Tibial artery (tissue), 4 donors: ENCODE results near the gene SIL1.
"Not testable (repeated sequence)": the region's sequence is repeated elsewhere in the genome, so short reads cannot be mapped to it uniquely, and the experiment has no call there.

Source experiments
- DNase-seq, 2 donors: peaks; one replicate each; pipeline ENCODE4 v3.0.0-alpha.2; 2019
- H3K27ac ChIP-seq, 2 donors: fragments of 200-600 bp; sonication (generic) in 1 of 2; 1 replicate in 1 of 2; 2 replicates in 1 of 2; pipeline ENCODE4 v1.5.1; 2018 to 2019; ENCODE audit warnings: mild to moderate bottlenecking in 1 of 2
- H3K27me3 ChIP-seq, 2 donors: fragments of 200-600 bp; sonication (generic) in 1 of 2; one replicate each; pipeline versions ENCODE4 v1.5.1 to v1.6.0; 2016 to 2019
- H3K36me3 ChIP-seq, 3 donors: fragments of 200-600 bp; sonication (generic) in 2 of 3; one replicate each; pipeline ENCODE4 v1.5.1; 2016 to 2019; ENCODE audit warnings: mild to moderate bottlenecking in 2 of 3
- H3K4me1 ChIP-seq, 4 donors: fragments of 200-600 bp; sonication (generic) in 2 of 4; 1 replicate in 3 of 4; 2 replicates in 1 of 4; pipeline ENCODE4 v1.5.1; 2016 to 2019
- H3K4me3 ChIP-seq, 2 donors: fragments of 200-600 bp; sonication (generic) in 1 of 2; 1 replicate in 1 of 2; 2 replicates in 1 of 2; pipeline ENCODE4 v1.5.1; 2018 to 2019; ENCODE audit warnings: mild to moderate bottlenecking in 2 of 2
- H3K9me3 ChIP-seq, 3 donors: fragments of 200-600 bp; sonication (generic) in 1 of 3; one replicate each; pipeline ENCODE4 v1.5.1; 2016 to 2019
- intact Hi-C: fragments of 100-400 bp; cut with DNase I; formaldehyde crosslinking; loops from one replicate; pipeline ENCODE4 v1.15.0; 2023; ENCODE audit warnings: low total_unique reads
- TF ChIP-seq, protein P1 (sequence below), 2 experiments: fragments of 200-600 bp in 1 of 2; fragments of 450-650 bp in 1 of 2; IDR thresholded peaks; one replicate each; pipeline ENCODE4 v1.5.1; 2017 to 2019; ENCODE audit warnings: antibody characterized with exemption in 2 of 2, mild to moderate bottlenecking in 1 of 2, moderate library complexity in 1 of 2

Gene SIL1

DNA sequence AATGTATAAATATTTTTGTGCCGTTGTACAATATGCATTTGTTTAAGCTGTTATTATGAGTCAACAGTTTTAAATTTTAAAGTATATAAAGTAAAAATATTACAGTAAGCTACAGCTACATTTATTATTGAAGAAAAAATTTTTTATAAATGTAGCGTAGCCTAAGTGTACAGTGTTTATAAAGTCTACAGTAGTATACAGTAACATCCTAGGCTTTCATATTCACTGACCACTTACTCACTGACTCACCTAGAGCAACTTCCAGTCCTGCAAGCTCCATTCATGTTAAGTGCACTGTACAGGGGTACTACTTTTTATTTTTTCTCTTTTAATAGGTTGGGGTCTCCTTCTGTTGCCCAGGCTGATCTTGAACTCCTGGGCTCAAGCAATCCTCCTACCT, 30.6 kb downstream of the SIL1 start:
- Histone ChIP-seq H3K27ac (no peak overlapping the region), H3K4me1 (peaks cover 0 to 6% (median 0%) of the 10 kb centered on the region in 4 donors), H3K9me3 (no peaks in the 10 kb centered on the region), H3K4me3 (no peak overlapping the region), H3K27me3 (no peaks in the 10 kb centered on the region), H3K36me3 (no peaks in the 10 kb centered on the region)
- no peak for DNase-seq
- intact Hi-C loops, result no loop called here
- TF ChIP-seq, protein P1, sequence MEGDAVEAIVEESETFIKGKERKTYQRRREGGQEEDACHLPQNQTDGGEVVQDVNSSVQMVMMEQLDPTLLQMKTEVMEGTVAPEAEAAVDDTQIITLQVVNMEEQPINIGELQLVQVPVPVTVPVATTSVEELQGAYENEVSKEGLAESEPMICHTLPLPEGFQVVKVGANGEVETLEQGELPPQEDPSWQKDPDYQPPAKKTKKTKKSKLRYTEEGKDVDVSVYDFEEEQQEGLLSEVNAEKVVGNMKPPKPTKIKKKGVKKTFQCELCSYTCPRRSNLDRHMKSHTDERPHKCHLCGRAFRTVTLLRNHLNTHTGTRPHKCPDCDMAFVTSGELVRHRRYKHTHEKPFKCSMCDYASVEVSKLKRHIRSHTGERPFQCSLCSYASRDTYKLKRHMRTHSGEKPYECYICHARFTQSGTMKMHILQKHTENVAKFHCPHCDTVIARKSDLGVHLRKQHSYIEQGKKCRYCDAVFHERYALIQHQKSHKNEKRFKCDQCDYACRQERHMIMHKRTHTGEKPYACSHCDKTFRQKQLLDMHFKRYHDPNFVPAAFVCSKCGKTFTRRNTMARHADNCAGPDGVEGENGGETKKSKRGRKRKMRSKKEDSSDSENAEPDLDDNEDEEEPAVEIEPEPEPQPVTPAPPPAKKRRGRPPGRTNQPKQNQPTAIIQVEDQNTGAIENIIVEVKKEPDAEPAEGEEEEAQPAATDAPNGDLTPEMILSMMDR (IDR thresholded peaks at IDR 0.05), result no peak

DNA sequence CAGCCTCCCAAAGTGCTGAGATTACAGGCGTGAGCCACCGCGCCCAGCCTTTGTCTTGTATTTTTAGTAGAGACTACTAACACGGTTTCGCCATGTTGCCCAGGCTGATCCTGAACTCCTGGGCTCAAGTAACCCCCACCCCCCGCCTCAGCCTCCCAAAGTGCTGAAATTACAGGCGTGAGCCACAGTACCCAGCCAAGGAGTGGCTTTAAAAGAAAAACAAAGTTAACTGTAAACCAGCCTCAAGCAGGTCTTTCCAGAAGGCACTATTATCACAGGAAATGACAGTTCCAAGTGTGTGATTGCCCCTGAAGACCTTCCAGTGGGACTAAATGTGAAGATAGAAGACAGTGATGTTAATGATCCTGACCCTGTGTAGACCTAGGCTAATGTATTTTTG, 31.1 kb downstream of the SIL1 start:
- TF ChIP-seq, protein P1 (IDR thresholded peaks at IDR 0.05), result no peak
- H3K36me3 ChIP-seq, result no peaks in the 10 kb centered on the region

DNA sequence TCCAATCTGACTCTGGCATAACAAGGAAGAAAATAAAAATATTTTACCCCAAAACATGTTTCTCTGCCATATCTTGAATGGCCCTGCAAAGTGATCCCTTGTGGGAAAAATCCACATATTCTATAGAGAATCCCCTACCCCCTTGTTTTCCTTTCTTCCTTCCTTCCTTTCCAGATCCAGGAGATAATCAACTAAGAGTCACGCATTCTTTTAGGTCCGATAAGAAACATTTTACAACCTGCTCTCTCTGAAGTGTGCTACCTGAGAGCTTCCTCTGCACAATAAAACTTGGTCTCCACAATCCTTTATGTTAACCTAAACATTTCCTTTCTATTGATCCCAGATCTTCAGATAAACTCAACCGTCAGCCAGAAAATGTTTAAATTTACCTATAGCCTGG, 33.3 kb downstream of the SIL1 start:
- H3K4me1 ChIP-seq, intact Hi-C loops, H3K9me3 ChIP-seq, H3K36me3 ChIP-seq, H3K27me3 ChIP-seq, DNase-seq, H3K27ac ChIP-seq, H3K4me3 ChIP-seq: not testable (repeated sequence)

More for the DNA sequence above, 31.1 kb downstream of the SIL1 start:
- H3K9me3 ChIP-seq, result no peaks in the 10 kb centered on the region
- no peak for DNase-seq
- peaks cover 0 to 6% (median 0%) of the 10 kb centered on the region in 4 donors for H3K4me1 ChIP-seq
- no peak overlapping the region for H3K4me3 ChIP-seq
- H3K27me3 ChIP-seq, result no peaks in the 10 kb centered on the region
- no peak overlapping the region for H3K27ac ChIP-seq
- intact Hi-C loops, result no loop called here

DNA sequence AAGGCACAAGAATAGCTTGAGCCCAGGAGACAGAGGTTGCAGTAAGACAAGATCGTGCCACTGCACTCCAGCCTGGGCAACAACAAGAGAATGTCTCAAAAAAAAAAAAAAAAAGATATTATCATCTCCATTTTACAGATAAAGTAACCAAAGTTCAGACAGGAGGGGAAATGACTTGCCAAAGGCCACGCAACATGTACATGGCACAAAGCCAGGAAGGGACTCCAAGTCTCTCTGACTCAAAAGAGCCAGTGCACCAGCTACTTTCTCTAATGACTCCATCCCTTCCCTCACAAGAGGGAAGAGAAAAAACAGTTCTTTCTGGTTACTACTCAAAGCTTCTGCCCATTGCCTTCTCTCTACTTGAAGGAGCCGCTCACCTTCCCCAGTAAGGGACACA, 34.1 kb downstream of the SIL1 start:
- intact Hi-C loops, result no loop called here
- Histone ChIP-seq H3K4me3 (no peak overlapping the region), H3K27ac (no peak overlapping the region), H3K36me3 (no peaks in the 10 kb centered on the region), H3K9me3 (no peaks in the 10 kb centered on the region), H3K27me3 (no peaks in the 10 kb centered on the region), H3K4me1 (peaks cover 0 to 8% (median 0%) of the 10 kb centered on the region in 4 donors)
- no peak for DNase-seq
- TF ChIP-seq, protein P1 (IDR thresholded peaks at IDR 0.05), result no peak

DNA sequence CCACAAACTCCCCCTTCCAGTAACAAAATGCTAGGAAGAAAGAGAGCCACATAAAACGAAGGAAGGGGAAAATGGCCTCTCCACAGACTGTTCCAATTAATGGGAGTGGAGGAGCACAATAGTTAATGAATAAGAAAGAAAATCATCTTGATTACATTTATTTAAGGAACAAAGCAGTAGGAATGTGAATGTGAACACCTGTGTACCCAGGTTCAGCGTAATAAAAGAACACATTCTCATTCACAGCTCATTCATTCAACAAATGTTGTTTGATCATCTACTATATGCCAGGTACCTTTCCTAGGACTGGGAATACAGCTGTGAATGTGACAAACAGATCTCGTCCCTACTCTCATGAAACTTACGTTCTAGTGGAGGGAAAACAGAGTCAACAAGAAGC, 35.7 kb downstream of the SIL1 start:
- H3K36me3 ChIP-seq, result no peaks in the 10 kb centered on the region
- no peaks in the 10 kb centered on the region for H3K27me3 ChIP-seq
- peaks cover 0 to 3% (median 0%) of the 10 kb centered on the region in 4 donors for H3K4me1 ChIP-seq
- no peak for DNase-seq
- no peaks in the 10 kb centered on the region for H3K9me3 ChIP-seq
- intact Hi-C loops, result no loop called here
- TF ChIP-seq, protein P1 (IDR thresholded peaks at IDR 0.05), result no peak
- H3K27ac ChIP-seq, result no peak overlapping the region
- no peak overlapping the region for H3K4me3 ChIP-seq

DNA sequence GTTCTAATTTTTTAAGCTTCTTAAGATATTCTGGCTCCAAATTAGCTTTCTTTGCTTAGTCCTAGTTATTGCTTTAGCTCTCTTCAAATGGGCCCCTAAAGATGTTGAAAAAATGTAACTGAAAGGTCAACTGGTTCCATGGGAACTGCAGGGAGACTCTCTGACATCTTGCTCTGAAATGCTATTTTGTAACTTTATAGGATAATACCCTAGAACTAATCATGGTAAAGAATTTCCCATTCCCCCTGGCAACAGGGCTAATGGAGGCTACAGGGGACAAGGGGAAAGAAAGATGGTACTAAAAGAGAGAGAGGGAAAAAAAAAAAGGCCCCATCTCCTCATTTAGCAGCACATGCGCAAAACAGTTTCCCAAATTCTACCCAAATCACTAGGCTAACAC, 39.4 kb downstream of the SIL1 start:
- H3K27me3 ChIP-seq, result no peaks in the 10 kb centered on the region
- no peak for DNase-seq
- intact Hi-C loops, result no loop called here
- H3K27ac ChIP-seq, result no peak overlapping the region
- H3K36me3 ChIP-seq, result no peaks in the 10 kb centered on the region
- H3K4me1 ChIP-seq, result peaks cover 0 to 3% (median 0%) of the 10 kb centered on the region in 4 donors
- TF ChIP-seq, protein P1 (IDR thresholded peaks at IDR 0.05), result no peak
- H3K9me3 ChIP-seq, result no peaks in the 10 kb centered on the region
- H3K4me3 ChIP-seq, result no peak overlapping the region
